Prostate gland (tissue), 1 donor: ENCODE data around the gene MT1E.
A peak's percentile ranks its signal among the peaks of the same experiment; 100 is the strongest.

Experiments used
- POLR2A ChIP-seq: fragments of 450-650 bp; IDR thresholded peaks from one replicate; pipeline ENCODE4 v1.6.1; 2016; ENCODE audit warnings: antibody characterized with exemption, mild to moderate bottlenecking
- POLR2AphosphoS5 ChIP-seq: sonication (generic); formaldehyde crosslinking; IDR thresholded peaks from one replicate; pipeline ENCODE4 v1.6.1; 2017; ENCODE audit warnings: antibody characterized with exemption

- peak; percentile 25 for TF ChIP-seq POLR2AphosphoS5
- peak; percentile 28 for TF ChIP-seq POLR2A
Measured at GRCh38 chr16:56637814-56638750, 12.5 kb downstream of the MT1E start, which contains the start of gene MT1A.
